ENCODE data around the gene CCS.

The CCS gene

DNA sequence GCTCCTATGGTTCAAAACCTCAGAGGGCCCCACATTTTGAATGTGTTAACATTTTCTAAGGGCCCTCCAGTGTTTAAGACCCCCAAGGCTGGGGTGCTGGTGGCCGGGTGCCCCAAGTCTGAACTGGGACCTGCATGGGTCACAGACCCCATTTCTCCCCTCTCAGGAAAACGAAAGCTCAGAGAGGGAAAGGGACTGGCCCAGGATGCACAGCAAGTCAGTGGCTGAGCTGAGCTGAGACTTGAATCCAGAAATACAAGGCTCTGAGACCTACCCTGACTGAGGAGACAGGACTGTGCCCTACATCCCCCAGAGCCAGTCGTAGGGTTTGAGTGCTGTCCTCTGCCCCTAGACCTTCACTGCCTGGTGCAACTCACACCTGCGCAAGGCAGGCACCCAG is 42.1 kb upstream of the CCS start:
- Histone ChIP-seq H3K27ac (ENCODE audit: low read depth, low read length) (no peak overlapping the region), H2BK15ac (replicated peaks; ENCODE audit: low read depth) (no peak overlapping the region), H2BK120ac (ENCODE audit: low read depth, low read length) (no peak overlapping the region), H3K4me1 (ENCODE audit: control insufficient read depth, low read depth, low read length) (no peaks in the 10 kb centered on the region), H3K79me2 (ENCODE audit: control insufficient read depth, insufficient read depth, low read length) (no peaks in the 10 kb centered on the region), H3K4me3 (ENCODE audit: low read length) (no peak overlapping the region), H3K4me2 (ENCODE audit: low read length) (no peak overlapping the region), H3K36me3 (ENCODE audit: control insufficient read depth, insufficient read depth, low read length) (no peaks in the 10 kb centered on the region), H3K18ac (ENCODE audit: low read length) (no peak overlapping the region), H4K5ac (ENCODE audit: low read length) (no peak overlapping the region), H3K27me3 (ENCODE audit: insufficient read depth, low read length, poor library complexity) (no peaks in the 10 kb centered on the region), H2BK5ac (ENCODE audit: low read length) (no peak overlapping the region), H4K8ac (ENCODE audit: low read depth, low read length) (no peak overlapping the region), H3K9ac (ENCODE audit: low read length) (no peak overlapping the region), H2AK5ac (ENCODE audit: low read length) (no peak overlapping the region), H3K56ac (ENCODE audit: low read length) (no peak overlapping the region), H3K4ac (ENCODE audit: low read depth, low read length) (no peak overlapping the region), H3K23ac (ENCODE audit: low read length) (no peak overlapping the region), H3K79me1 (ENCODE audit: low read length) (no peaks in the 10 kb centered on the region)
- no CpG with 5 or more reads among the region's 4 CpGs for WGBS (ENCODE audit: extremely low coverage, insufficient coverage, low lambda C conversion rate)
- DNase-seq, result no peak

DNA sequence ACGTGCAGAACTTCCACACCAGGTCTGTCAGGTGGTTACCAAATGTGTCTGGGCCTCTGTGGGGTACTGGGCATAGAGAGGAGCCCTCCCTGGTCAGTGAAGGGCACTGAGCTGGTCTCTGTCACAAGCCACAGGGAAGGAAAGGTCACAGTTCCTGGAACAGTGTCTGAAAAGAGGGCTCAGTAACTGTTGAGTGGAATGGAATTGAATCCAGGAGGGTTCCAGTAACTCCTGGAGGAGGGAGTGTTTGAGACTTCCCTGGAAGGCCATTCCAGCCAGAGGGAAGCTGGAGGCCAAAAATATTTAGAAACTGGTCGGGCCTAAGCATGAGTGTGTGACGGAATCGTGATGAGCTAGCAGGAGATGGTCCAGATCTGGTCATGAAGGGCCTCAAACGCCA is 38.4 kb upstream of the CCS start:
- no peak overlapping the region for H3K4me3 ChIP-seq (ENCODE audit: low read length)
- H3K79me1 ChIP-seq (ENCODE audit: low read length), result no peaks in the 10 kb centered on the region
- no peaks in the 10 kb centered on the region for H3K36me3 ChIP-seq (ENCODE audit: control insufficient read depth, insufficient read depth, low read length)
- H4K5ac ChIP-seq (ENCODE audit: low read length), result no peak overlapping the region
- H3K4me1 ChIP-seq (ENCODE audit: control insufficient read depth, low read depth, low read length), result no peaks in the 10 kb centered on the region
- H3K9ac ChIP-seq (ENCODE audit: low read length), result no peak overlapping the region
- no peak overlapping the region for H2BK5ac ChIP-seq (ENCODE audit: low read length)
- H3K4me2 ChIP-seq (ENCODE audit: low read length), result no peak overlapping the region
- WGBS (ENCODE audit: extremely low coverage, insufficient coverage, low lambda C conversion rate), result no CpG with 5 or more reads among the region's 5 CpGs
- no peak overlapping the region for H3K23ac ChIP-seq (ENCODE audit: low read length)
- no peak overlapping the region for H3K27ac ChIP-seq (ENCODE audit: low read depth, low read length)
- no peak overlapping the region for H2BK15ac ChIP-seq (replicated peaks; ENCODE audit: low read depth)
- H3K27me3 ChIP-seq (ENCODE audit: insufficient read depth, low read length, poor library complexity), result no peaks in the 10 kb centered on the region
- H3K79me2 ChIP-seq (ENCODE audit: control insufficient read depth, insufficient read depth, low read length), result no peaks in the 10 kb centered on the region
- no peak for DNase-seq
- no peak overlapping the region for H3K4ac ChIP-seq (ENCODE audit: low read depth, low read length)
- no peak overlapping the region for H3K18ac ChIP-seq (ENCODE audit: low read length)
- no peak overlapping the region for H3K56ac ChIP-seq (ENCODE audit: low read length)
- H2BK120ac ChIP-seq (ENCODE audit: low read depth, low read length), result no peak overlapping the region
- H4K8ac ChIP-seq (ENCODE audit: low read depth, low read length), result no peak overlapping the region
- no peak overlapping the region for H2AK5ac ChIP-seq (ENCODE audit: low read length)

DNA sequence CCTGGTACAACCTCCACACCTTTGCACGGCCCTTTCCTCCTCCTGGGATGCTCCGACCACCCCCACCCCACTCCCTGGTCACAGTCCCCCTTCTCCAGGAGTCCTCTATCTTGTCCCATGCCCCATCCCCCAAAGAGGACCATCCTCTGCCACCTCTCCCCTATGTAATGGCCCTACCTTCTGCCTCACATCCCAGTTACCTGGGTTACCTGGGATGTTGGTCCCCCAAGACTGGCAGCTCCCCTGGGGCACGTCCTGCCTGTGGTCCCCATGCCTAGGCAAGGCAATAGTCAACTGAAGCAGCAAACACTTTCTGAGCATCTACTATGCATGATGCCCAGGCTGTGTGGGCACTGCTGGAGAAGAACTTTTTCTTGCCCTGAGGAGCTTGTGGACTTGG is 37.6 kb upstream of the CCS start:
- no peaks in the 10 kb centered on the region for H3K79me1 ChIP-seq (ENCODE audit: low read length)
- no peak overlapping the region for H3K56ac ChIP-seq (ENCODE audit: low read length)
- no peak overlapping the region for H2BK15ac ChIP-seq (replicated peaks; ENCODE audit: low read depth)
- H4K5ac ChIP-seq (ENCODE audit: low read length), result no peak overlapping the region
- H2AK5ac ChIP-seq (ENCODE audit: low read length), result no peak overlapping the region
- H3K9ac ChIP-seq (ENCODE audit: low read length), result no peak overlapping the region
- no peak overlapping the region for H3K4ac ChIP-seq (ENCODE audit: low read depth, low read length)
- H3K4me3 ChIP-seq (ENCODE audit: low read length), result no peak overlapping the region
- no peak overlapping the region for H3K18ac ChIP-seq (ENCODE audit: low read length)
- no peaks in the 10 kb centered on the region for H3K27me3 ChIP-seq (ENCODE audit: insufficient read depth, low read length, poor library complexity)
- no peak overlapping the region for H4K8ac ChIP-seq (ENCODE audit: low read depth, low read length)
- no peaks in the 10 kb centered on the region for H3K79me2 ChIP-seq (ENCODE audit: control insufficient read depth, insufficient read depth, low read length)
- H2BK5ac ChIP-seq (ENCODE audit: low read length), result no peak overlapping the region
- H2BK120ac ChIP-seq (ENCODE audit: low read depth, low read length), result no peak overlapping the region
- no peak overlapping the region for H3K27ac ChIP-seq (ENCODE audit: low read depth, low read length)
- H3K4me1 ChIP-seq (ENCODE audit: control insufficient read depth, low read depth, low read length), result no peaks in the 10 kb centered on the region
- WGBS (ENCODE audit: extremely low coverage, insufficient coverage, low lambda C conversion rate), result no CpG with 5 or more reads among the region's 3 CpGs
- H3K4me2 ChIP-seq (ENCODE audit: low read length), result no peak overlapping the region
- no peak for DNase-seq
- no peaks in the 10 kb centered on the region for H3K36me3 ChIP-seq (ENCODE audit: control insufficient read depth, insufficient read depth, low read length)
- no peak overlapping the region for H3K23ac ChIP-seq (ENCODE audit: low read length)

DNA sequence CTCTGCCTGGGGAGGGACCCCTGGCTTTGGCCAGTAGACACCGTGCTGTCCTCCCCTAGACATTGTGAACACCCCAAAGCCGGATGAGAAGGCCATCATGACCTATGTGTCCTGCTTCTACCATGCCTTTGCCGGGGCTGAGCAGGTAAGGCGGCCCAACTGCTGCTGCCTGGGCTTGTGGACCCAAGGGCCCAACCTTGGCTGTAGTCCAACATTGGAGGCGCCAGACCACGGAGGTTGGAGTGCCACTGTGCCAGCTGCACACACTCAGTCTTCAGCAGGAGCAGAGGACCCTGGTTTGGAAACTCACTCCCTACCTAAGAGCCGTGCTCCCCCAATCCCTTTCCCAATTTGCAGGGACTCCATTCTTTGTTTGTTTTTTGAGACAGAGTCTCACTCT is 36.9 kb upstream of the CCS start:
- WGBS (ENCODE audit: extremely low coverage, insufficient coverage, low lambda C conversion rate), result no CpG with 5 or more reads among the region's 7 CpGs
- H3K18ac ChIP-seq (ENCODE audit: low read length), result no peak overlapping the region
- H3K27me3 ChIP-seq (ENCODE audit: insufficient read depth, low read length, poor library complexity), result no peaks in the 10 kb centered on the region
- no peak overlapping the region for H2BK15ac ChIP-seq (replicated peaks; ENCODE audit: low read depth)
- no peak overlapping the region for H2BK5ac ChIP-seq (ENCODE audit: low read length)
- no peak overlapping the region for H3K56ac ChIP-seq (ENCODE audit: low read length)
- H4K8ac ChIP-seq (ENCODE audit: low read depth, low read length), result no peak overlapping the region
- H3K23ac ChIP-seq (ENCODE audit: low read length), result no peak overlapping the region
- H3K4me2 ChIP-seq (ENCODE audit: low read length), result no peak overlapping the region
- H2BK120ac ChIP-seq (ENCODE audit: low read depth, low read length), result no peak overlapping the region
- H3K4ac ChIP-seq (ENCODE audit: low read depth, low read length), result no peak overlapping the region
- H4K5ac ChIP-seq (ENCODE audit: low read length), result no peak overlapping the region
- H3K79me2 ChIP-seq (ENCODE audit: control insufficient read depth, insufficient read depth, low read length), result no peaks in the 10 kb centered on the region
- no peak overlapping the region for H3K27ac ChIP-seq (ENCODE audit: low read depth, low read length)
- H2AK5ac ChIP-seq (ENCODE audit: low read length), result no peak overlapping the region
- no peaks in the 10 kb centered on the region for H3K4me1 ChIP-seq (ENCODE audit: control insufficient read depth, low read depth, low read length)
- no peak overlapping the region for H3K4me3 ChIP-seq (ENCODE audit: low read length)
- no peaks in the 10 kb centered on the region for H3K79me1 ChIP-seq (ENCODE audit: low read length)
- H3K36me3 ChIP-seq (ENCODE audit: control insufficient read depth, insufficient read depth, low read length), result no peaks in the 10 kb centered on the region
- no peak overlapping the region for H3K9ac ChIP-seq (ENCODE audit: low read length)
- no peak for DNase-seq

DNA sequence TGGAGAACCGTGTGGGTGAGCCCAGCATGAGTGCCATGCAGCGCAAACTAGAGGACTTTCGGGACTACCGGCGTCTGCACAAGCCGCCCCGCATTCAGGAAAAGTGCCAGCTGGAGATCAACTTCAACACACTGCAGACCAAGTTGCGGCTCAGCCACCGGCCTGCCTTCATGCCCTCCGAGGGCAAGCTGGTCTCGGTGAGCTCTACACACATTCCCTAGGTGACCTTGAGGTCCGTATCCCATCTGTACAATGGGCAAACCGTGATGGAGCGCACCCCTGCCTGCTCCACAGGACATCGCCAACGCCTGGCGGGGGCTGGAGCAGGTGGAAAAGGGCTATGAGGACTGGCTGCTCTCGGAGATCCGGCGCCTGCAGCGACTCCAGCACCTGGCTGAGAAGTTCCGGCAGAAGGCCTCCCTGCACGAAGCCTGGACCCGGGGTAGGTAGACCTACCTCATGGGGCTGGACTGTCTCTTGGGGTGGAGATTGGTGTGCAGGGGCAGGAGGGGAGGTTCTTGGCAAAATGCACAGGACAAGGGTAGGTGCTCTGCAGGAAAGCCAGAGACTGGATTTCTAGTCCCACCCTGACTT is 35.2 kb upstream of the CCS start:
- Histone ChIP-seq H3K27me3 (ENCODE audit: insufficient read depth, low read length, poor library complexity) (no peaks in the 10 kb centered on the region), H3K4me2 (ENCODE audit: low read length) (no peak overlapping the region), H2AK5ac (ENCODE audit: low read length) (no peak overlapping the region), H3K56ac (ENCODE audit: low read length) (no peak overlapping the region), H4K8ac (ENCODE audit: low read depth, low read length) (no peak overlapping the region), H3K79me2 (ENCODE audit: control insufficient read depth, insufficient read depth, low read length) (no peaks in the 10 kb centered on the region), H3K23ac (ENCODE audit: low read length) (no peak overlapping the region), H3K36me3 (ENCODE audit: control insufficient read depth, insufficient read depth, low read length) (no peaks in the 10 kb centered on the region), H3K79me1 (ENCODE audit: low read length) (no peaks in the 10 kb centered on the region), H3K9ac (ENCODE audit: low read length) (no peak overlapping the region), H3K27ac (ENCODE audit: low read depth, low read length) (no peak overlapping the region), H3K4me3 (ENCODE audit: low read length) (no peak overlapping the region), H3K4ac (ENCODE audit: low read depth, low read length) (no peak overlapping the region), H4K5ac (ENCODE audit: low read length) (no peak overlapping the region), H2BK120ac (ENCODE audit: low read depth, low read length) (no peak overlapping the region), H3K18ac (ENCODE audit: low read length) (no peak overlapping the region), H3K4me1 (ENCODE audit: control insufficient read depth, low read depth, low read length) (no peaks in the 10 kb centered on the region), H2BK15ac (replicated peaks; ENCODE audit: low read depth) (no peak overlapping the region), H2BK5ac (ENCODE audit: low read length) (no peak overlapping the region)
- no peak for DNase-seq
- WGBS (ENCODE audit: extremely low coverage, insufficient coverage, low lambda C conversion rate), result no CpG with 5 or more reads among the region's 24 CpGs

DNA sequence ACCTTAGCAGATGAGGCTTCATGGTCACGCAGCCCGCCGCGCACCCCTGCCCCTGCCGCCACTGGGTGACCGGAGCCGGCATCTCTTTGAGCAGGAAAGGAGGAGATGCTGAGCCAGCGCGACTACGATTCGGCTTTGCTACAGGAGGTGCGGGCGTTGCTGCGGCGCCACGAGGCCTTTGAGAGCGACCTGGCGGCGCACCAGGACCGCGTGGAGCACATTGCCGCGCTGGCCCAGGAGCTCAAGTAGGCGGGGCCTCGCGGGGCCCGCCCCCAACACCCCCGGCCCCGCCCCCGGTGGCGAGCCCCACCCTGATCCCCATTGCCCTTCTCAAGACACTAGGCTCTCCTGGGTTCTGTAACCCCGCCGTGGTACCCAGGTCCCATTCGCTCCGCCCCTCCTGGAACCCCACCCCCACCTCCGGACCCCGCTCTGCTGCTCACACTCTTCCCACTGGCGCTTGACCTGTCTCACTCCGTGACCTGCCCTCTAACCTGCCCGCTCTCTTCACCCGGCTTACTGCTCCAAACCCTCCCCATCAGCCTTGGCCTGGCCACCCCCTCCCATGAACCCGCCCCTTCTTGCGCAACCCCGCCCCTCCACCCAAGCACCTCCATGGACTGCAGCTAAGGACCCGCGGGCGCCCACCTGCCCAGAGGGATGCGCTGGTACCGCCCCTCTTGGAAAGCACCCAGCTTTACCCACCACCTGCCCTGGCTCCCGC is 33.7 kb upstream of the CCS start:
- Histone ChIP-seq H3K36me3 (ENCODE audit: control insufficient read depth, insufficient read depth, low read length) (no peaks in the 10 kb centered on the region), H3K23ac (ENCODE audit: low read length) (no peak overlapping the region), H2BK15ac (replicated peaks; ENCODE audit: low read depth) (no peak overlapping the region), H3K4ac (ENCODE audit: low read depth, low read length) (no peak overlapping the region), H2AK5ac (ENCODE audit: low read length) (no peak overlapping the region), H3K18ac (ENCODE audit: low read length) (no peak overlapping the region), H3K4me1 (ENCODE audit: control insufficient read depth, low read depth, low read length) (no peaks in the 10 kb centered on the region), H2BK5ac (ENCODE audit: low read length) (no peak overlapping the region), H3K4me3 (ENCODE audit: low read length) (no peak overlapping the region), H3K56ac (ENCODE audit: low read length) (no peak overlapping the region), H3K27ac (ENCODE audit: low read depth, low read length) (no peak overlapping the region), H4K8ac (ENCODE audit: low read depth, low read length) (no peak overlapping the region), H4K5ac (ENCODE audit: low read length) (no peak overlapping the region), H3K27me3 (ENCODE audit: insufficient read depth, low read length, poor library complexity) (no peaks in the 10 kb centered on the region), H3K79me2 (ENCODE audit: control insufficient read depth, insufficient read depth, low read length) (no peaks in the 10 kb centered on the region), H3K9ac (ENCODE audit: low read length) (no peak overlapping the region), H3K4me2 (ENCODE audit: low read length) (no peak overlapping the region), H3K79me1 (ENCODE audit: low read length) (no peaks in the 10 kb centered on the region), H2BK120ac (ENCODE audit: low read depth, low read length) (no peak overlapping the region)
- no peak for DNase-seq
- WGBS (ENCODE audit: extremely low coverage, insufficient coverage, low lambda C conversion rate), result no CpG with 5 or more reads among the region's 50 CpGs

All from mesendoderm (in vitro differentiated cells).